GM23338 (cell line): ENCODE data around the gene BCAS1. TPM values are rescaled to one million over a fixed set of nuclear protein-coding genes. Genes with fewer than 3 reads are reported as not detected.

ENCODE experiments used
- ATAC-seq: fragments of 200-7000 bp; cut with Tn5 transposase; 3 replicates; pipeline ENCODE4 v1.9.1; 2020
- DNase-seq: peaks from one replicate; pipeline ENCODE4 v3.0.0-alpha.2; 2015; ENCODE audit warnings: low spot score
- H2AFZ ChIP-seq: fragments of 200-600 bp; sonication (generic); 2 replicates; pipeline ENCODE4 v1.8.0; 2016; ENCODE audit warnings: antibody characterized with exemption, mild to moderate bottlenecking, moderate library complexity
- H3F3A ChIP-seq: fragments of 200-600 bp; sonication (generic); replicated peaks from 2 replicates; pipeline ENCODE4 v1.8.0; 2017; ENCODE audit warnings: antibody characterized with exemption, mixed run types, low read depth
- H3K27ac ChIP-seq: fragments of 200-600 bp; sonication (generic); 2 replicates; pipeline ENCODE4 v1.6.1; 2016; ENCODE audit warnings: low read depth
- H3K27me3 ChIP-seq: fragments of 200-600 bp; sonication (generic); 2 replicates; pipeline ENCODE4 v1.8.0; 2016; ENCODE audit warnings: mild to moderate bottlenecking, mixed run types, moderate library complexity; ENCODE audit not compliant: insufficient read depth
- H3K36me3 ChIP-seq: fragments of 200-600 bp; sonication (generic); 2 replicates; pipeline ENCODE4 v1.8.0; 2016; ENCODE audit warnings: mild to moderate bottlenecking; ENCODE audit not compliant: insufficient read depth
- H3K4me1 ChIP-seq: fragments of 200-600 bp; sonication (generic); 2 replicates; pipeline ENCODE4 v1.8.0; 2016; ENCODE audit warnings: mild to moderate bottlenecking, moderate library complexity; ENCODE audit not compliant: insufficient read depth
- H3K4me2 ChIP-seq: fragments of 200-600 bp; sonication (generic); 2 replicates; pipeline ENCODE4 v1.7.1; 2017; ENCODE audit warnings: mixed run types
- H3K4me3 ChIP-seq: fragments of 200-600 bp; sonication (generic); 2 replicates; pipeline ENCODE4 v1.6.1; 2016; ENCODE audit warnings: mixed run types
- H3K79me2 ChIP-seq: fragments of 200-600 bp; sonication (generic); replicated peaks from 2 replicates; pipeline ENCODE4 v1.8.0; 2017; ENCODE audit warnings: mild to moderate bottlenecking; ENCODE audit not compliant: insufficient read depth
- H3K9me2 ChIP-seq: fragments of 200-600 bp; sonication (generic); 2 replicates; pipeline ENCODE4 v1.8.0; 2017; ENCODE audit not compliant: insufficient read depth
- H4K20me1 ChIP-seq: fragments of 200-600 bp; sonication (generic); replicated peaks from 2 replicates; pipeline ENCODE4 v1.8.0; 2017; ENCODE audit warnings: mild to moderate bottlenecking; ENCODE audit not compliant: insufficient read depth
- H3K27ac Mint-ChIP-seq: 2 replicates; pipeline ENCODE4 v1.8.0; 2020; ENCODE audit warnings: inconsistent platforms, mild to moderate bottlenecking, moderate library complexity, mixed read lengths
- H3K27me3 Mint-ChIP-seq: 3 replicates; pipeline ENCODE4 v1.8.0; 2022; ENCODE audit warnings: low read depth, mild to moderate bottlenecking, moderate library complexity, mixed read lengths, inconsistent platforms; ENCODE audit not compliant: insufficient read depth, poor library complexity
- H3K36me3 Mint-ChIP-seq: 3 replicates; pipeline ENCODE4 v1.8.0; 2021; ENCODE audit warnings: low read depth, mild to moderate bottlenecking, inconsistent platforms, moderate library complexity, mixed read lengths
- H3K4me1 Mint-ChIP-seq: 3 replicates; pipeline ENCODE4 v1.8.0; 2020; ENCODE audit warnings: mild to moderate bottlenecking, inconsistent platforms, mixed read lengths
- H3K4me3 Mint-ChIP-seq: 3 replicates; pipeline ENCODE4 v1.8.0; 2021; ENCODE audit warnings: moderate library complexity, mild to moderate bottlenecking, inconsistent platforms, mixed read lengths
- H3K9me3 Mint-ChIP-seq: 3 replicates; pipeline ENCODE4 v1.8.0; 2020; ENCODE audit warnings: moderate library complexity, mild to moderate bottlenecking, inconsistent platforms, mixed read lengths
- EZH2 ChIP-seq: fragments of 200-600 bp; sonication (generic); IDR thresholded peaks from one replicate; pipeline ENCODE4 v1.8.0; 2017; ENCODE audit warnings: antibody characterized with exemption, mild to moderate bottlenecking, low read depth; ENCODE audit not compliant: unreplicated experiment
- ZNF331 ChIP-seq: fragments of 250-450 bp; sonication (Bioruptor Pico); IDR thresholded peaks from 2 replicates; pipeline ENCODE4 v1.5.0; 2020; ENCODE audit warnings: low read depth, mild to moderate bottlenecking, moderate library complexity
- ZNF462 ChIP-seq: fragments of 250-450 bp; sonication (Bioruptor Pico); IDR thresholded peaks from 2 replicates; pipeline ENCODE4 v1.5.0; 2020; ENCODE audit warnings: mild to moderate bottlenecking, moderate library complexity
- polyA plus RNA-seq: library from polyadenylated mRNA; unstranded; fragments of >200 nt; fragmentation: Nextera tagmentation; extraction: Ambion mirVana; gene quantifications from 2 replicates; pipeline ENCODE4 v1.2.1, GENCODE V29; 2016
- total RNA-seq: library from RNA; depleted of rRNA; stranded (reverse); fragments of >200 nt; shearing (Covaris generic); gene quantifications from 2 replicates; pipeline ENCODE4 v1.2.3, GENCODE V29; 2014
- TF ChIP-seq, protein P1 (sequence below), 2 experiments: fragments of 200-600 bp in 1 of 2; sonication (generic) in 1 of 2; conservative IDR thresholded peaks; 2 replicates each; pipeline versions ENCODE4 v1.5.1 to v1.6.1; 2016 to 2017; ENCODE audit warnings: antibody characterized with exemption in 2 of 2, low read depth in 2 of 2, mild to moderate bottlenecking in 2 of 2, moderate library complexity in 1 of 2

The BCAS1 gene
- total and polyA plus RNA-seq, 2 experiments from 2014 or later = 0.17 to 0.19 TPM

- no peak for TF ChIP-seq EZH2
- TF ChIP-seq, protein P1, sequence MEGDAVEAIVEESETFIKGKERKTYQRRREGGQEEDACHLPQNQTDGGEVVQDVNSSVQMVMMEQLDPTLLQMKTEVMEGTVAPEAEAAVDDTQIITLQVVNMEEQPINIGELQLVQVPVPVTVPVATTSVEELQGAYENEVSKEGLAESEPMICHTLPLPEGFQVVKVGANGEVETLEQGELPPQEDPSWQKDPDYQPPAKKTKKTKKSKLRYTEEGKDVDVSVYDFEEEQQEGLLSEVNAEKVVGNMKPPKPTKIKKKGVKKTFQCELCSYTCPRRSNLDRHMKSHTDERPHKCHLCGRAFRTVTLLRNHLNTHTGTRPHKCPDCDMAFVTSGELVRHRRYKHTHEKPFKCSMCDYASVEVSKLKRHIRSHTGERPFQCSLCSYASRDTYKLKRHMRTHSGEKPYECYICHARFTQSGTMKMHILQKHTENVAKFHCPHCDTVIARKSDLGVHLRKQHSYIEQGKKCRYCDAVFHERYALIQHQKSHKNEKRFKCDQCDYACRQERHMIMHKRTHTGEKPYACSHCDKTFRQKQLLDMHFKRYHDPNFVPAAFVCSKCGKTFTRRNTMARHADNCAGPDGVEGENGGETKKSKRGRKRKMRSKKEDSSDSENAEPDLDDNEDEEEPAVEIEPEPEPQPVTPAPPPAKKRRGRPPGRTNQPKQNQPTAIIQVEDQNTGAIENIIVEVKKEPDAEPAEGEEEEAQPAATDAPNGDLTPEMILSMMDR (conservative IDR thresholded peaks at IDR 0.05; ENCODE audit: low read depth in 2 of 2) = no peak
Observed at GRCh38 chr20:53935344-53936084, 134.9 kb downstream of the BCAS1 start (continued).

- DNase-seq = peak; percentile 53
- no peak for TF ChIP-seq ZNF331 (CRISPR knock-in tag)
- TF ChIP-seq ZNF462 (CRISPR knock-in tag) = no peak
- TF ChIP-seq EZH2 = no peak
- Mint-ChIP-seq H3K27me3 (no peaks in the 10 kb centered on the region), H3K36me3 (no peaks in the 10 kb centered on the region), H3K4me3 (no peak overlapping the region), H3K9me3 (no peaks in the 10 kb centered on the region), H3K27ac (peak overlapping the region; percentile 37), H3K4me1 (peaks cover 29% of the 10 kb centered on the region)
- no peaks in the 10 kb centered on the region for H3K36me3 ChIP-seq
- H3K9me2 ChIP-seq = no peaks in the 10 kb centered on the region
- H2AFZ ChIP-seq = peak overlapping the region; percentile 77
- H3F3A ChIP-seq = no peaks in the 10 kb centered on the region
- peaks cover 19% of the 10 kb centered on the region for H3K4me1 ChIP-seq
- H3K27ac ChIP-seq = peak overlapping the region; percentile 36; the same call in 1 of the 2 replicates
- H3K79me2 ChIP-seq = no peaks in the 10 kb centered on the region
- H4K20me1 ChIP-seq = no peaks in the 10 kb centered on the region
- H3K4me2 ChIP-seq = peak overlapping the region; percentile 25; the same call in 1 of the 2 replicates
- no peaks in the 10 kb centered on the region for H3K27me3 ChIP-seq
- no peak overlapping the region for H3K4me3 ChIP-seq
- ATAC-seq = peak; percentile 88
Observed at GRCh38 chr20:53934421-53935343, 135.7 kb downstream of the BCAS1 start.
